Stimulated activated CD8-positive, alpha-beta memory T cell treated with anti-CD3 and anti-CD28 coated beads, Interleukin-15, amount 100 ng/mL, for 48 hours (primary cell): ENCODE data around the gene MESP2.

ENCODE experiments used
- DNase-seq, 2 donors: peaks; one replicate each; pipeline ENCODE4 v3.0.0-alpha.2; 2020; ENCODE audit warnings: low read depth in 2 of 2

The MESP2 gene

GRCh38 chr15:89801471-89802195 lies 25.5 kb downstream of the MESP2 start:
- DNase-seq: no peak

GRCh38 chr15:89802231-89802928 lies 26.2 kb downstream of the MESP2 start:
- no peak for DNase-seq

DNA sequence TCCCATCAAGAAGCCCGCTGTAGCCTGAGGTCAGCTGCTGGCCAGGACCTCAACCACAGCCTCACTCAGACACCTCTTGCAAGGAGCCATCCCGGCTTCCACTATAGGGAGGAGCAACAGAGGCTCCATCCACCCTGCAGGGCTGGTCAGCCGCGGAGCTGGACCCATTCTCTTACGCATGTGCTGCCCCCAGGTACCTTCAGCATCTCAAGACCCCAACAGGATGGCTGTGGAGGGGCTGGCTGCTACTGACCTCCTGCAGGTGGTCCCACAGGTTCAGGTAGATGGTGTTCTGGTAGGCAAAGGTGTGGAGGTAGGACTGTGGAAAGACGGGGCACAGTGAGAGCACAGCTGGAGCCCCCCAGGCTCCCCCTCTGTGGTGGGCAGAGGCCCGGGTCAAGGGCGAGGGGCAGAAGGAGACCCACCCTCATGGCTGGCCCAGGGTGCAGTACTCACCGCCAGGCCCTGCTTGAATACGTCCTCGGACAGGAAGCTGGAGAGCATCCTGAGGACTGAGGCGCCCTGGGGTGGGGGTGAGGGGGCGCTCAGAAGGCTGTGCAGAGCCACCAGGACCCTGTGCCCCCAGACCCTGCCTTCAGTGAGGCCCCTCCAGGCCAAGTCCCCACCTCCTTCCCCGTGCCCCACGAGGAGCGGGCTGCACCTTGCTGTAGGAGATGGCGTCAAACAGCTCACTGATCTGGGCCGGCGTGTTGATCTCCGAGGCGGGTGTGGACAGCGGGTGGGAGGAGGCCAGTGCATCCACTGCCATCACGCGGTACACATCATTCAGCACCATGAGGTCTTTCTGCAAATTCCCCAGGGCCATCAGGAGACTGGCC lies 27.1 kb downstream of the MESP2 start:
- no peak for DNase-seq

GRCh38 chr15:89803941-89804800 lies 28.0 kb downstream of the MESP2 start:
- DNase-seq: no peak

- DNase-seq: no peak
Measured at GRCh38 chr15:89805241-89806209, 29.4 kb downstream of the MESP2 start.

DNA sequence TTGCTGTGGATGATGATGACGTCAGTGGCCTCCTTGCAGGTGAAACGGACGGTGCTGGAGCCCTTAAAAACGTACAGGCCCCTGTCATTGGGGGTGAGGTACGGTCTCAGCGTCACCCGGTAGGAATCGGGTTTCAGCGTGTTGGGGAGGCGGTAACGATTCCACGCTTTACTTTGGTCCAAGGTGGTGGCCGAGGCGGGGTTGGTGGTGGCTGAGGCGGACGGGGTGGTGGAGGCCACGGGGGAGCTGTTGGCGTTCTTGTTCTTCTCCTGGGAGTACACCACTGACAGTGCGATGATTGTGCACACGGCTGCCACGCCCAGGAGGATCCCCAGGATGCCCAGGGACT lies 30.1 kb downstream of the MESP2 start:
- no peak for DNase-seq

DNA sequence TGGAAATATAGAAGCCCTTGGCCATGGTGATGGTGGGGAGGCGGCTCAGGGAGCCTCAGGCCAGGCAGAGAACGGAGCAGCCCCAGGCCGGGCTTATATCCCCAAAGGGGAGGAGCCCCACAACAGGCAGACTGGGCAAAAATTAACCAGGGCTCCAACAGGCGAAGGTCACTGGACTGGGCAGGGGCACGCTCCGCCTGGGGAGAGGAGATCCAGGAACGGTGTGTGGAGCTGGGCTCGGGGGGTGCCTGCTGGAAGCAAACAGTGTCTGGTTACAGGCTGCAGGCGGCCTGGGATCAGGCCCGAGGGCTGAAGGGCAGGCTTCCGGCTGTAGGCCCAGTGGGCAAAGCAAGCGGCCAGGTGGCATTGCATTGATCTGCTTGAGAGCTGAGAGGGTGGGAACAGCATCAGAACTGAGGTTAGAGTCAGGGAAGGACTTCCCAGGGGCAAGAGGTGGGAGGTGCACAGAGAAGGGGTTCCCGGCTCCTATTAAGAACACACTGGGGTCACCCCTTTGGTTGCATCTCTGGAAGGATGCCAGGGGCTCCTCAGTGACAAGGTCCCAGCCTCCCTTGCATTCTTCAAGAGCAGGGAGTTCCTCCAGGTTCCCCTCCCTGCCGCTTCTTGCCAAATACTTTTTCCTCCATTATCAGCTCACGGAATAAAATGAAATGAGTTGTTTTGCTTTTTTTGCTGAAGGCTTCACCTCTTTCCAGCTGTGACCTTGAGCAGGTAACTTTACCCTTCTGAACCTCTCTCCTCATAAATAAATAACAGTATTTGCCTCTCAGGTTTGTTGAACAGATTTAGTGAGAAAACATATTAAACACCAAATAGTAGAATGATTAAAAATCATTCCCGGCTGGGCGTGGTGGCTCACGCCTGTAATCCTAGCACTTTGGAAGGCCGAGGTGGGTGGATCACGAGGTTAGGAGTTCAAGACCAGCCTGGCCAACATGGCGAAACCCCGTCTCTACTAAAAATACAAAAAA lies 30.7 kb downstream of the MESP2 start:
- no peak for DNase-seq

DNA sequence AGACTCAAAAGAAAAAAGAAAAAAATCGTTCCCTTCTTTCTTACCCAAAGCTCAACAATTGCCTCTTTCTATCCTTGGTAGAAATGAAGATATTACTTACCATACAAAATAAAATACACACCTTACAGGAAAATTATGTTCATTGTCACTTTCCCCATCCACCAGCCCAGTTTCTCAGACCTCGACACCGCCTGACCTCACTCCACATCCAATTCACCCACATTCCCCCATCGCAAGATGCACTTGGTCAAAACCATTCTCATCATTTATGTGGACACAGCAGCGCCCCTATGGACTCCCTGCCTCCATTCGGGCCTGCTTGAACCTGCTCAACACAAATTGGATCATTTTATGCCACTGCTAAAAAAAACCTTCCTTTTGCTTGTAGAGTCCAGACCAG lies 31.6 kb downstream of the MESP2 start:
- no peak for DNase-seq

GRCh38 chr15:89808160-89808870 lies 32.2 kb downstream of the MESP2 start:
- no peak for DNase-seq

GRCh38 chr15:89809093-89809786 lies 33.1 kb downstream of the MESP2 start:
- DNase-seq: no peak

DNA sequence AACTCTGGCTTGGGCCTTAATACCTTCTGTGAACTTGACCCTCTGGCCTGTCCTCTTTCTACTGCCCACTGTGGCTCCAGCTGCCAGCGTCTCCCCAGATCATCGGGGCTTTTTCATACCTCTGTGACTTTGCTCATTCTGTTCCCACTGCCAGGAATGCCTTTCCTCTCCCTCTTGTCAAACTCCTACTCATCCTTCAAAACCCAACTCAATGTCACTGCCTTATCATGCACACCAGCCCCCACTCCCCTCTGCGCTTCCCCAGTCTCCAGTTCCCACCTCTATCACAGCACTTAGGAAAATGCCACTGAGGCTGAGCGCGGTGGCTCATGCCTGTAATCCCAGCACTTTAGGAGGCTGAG lies 33.6 kb downstream of the MESP2 start:
- DNase-seq: no peak

GRCh38 chr15:89810837-89811236 lies 34.7 kb downstream of the MESP2 start:
- no peak for DNase-seq

DNA sequence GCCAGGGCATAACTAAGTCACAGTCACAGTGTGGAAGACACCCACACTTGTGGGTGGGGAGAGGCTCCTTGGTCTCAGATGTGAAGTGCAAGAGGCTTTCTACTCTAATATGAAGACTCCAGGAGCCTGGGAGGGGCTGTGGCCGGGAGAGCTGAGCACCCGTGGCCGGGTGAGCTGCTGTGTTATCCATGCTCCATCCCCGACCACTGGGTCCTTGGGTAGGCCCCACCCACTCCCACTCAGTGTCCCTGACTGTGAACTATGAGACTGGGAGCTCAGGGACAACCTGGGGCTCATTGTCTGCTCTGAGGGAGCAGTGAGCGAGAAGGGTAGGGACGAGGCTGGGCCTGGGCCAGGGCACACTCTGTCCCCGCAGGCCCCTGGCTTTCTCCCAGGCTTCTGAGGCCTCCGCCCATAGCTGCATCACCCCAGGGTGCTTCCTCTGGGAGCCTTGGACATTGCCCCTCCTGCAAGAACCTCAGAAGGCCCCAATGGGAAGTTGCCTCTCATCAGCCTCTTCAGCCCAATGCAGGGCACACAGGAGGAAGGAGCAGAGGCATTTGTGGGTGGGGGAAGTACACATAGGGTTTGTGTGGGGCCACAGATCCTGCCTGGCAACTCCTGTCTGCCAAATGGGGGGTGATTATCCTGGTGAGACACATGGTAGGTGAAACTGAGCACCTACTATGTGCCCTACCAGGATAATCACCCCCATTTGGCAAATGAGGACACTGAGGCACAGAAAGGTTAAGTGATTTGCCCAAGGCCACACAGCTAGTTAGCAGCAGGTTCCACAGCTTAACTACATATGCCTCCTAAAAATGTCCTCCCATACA lies 36.1 kb downstream of the MESP2 start:
- no peak for DNase-seq

- no peak for DNase-seq
Measured at GRCh38 chr15:89812847-89813320, 36.8 kb downstream of the MESP2 start.

GRCh38 chr15:89813381-89814111 lies 37.4 kb downstream of the MESP2 start:
- DNase-seq: no peak

DNA sequence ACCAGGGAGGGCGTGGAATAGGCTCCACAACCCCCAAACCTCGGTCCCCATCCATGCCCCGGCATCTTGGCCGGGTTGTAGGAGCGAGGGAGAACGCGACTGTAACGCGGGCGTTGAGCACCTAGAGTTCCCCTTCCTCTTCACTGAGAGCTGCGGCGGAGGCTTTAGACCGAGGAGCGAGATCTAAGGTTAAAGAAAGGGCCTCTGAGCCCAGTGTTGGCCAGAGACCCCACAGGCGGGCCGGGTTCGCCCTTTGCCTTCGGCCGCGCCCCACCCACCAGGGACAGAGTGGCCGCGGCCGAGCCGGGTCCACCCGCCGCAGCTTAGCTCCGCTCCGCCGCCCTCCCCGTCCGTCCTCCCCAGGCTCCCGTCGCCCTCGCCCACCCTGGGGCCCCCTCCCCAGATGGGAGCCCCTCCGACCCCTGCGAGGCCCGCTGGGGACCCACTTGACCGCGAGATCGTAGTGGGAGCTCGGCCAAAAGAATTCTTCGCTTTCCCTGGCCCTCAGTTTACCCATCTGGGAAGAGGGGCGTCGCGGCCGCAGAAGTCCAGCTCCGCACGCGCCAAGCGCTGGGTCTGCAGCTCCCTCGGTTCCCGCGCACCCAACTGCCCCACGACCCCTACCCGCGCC lies 38.1 kb downstream of the MESP2 start:
- DNase-seq: no peak
